GM19099 (cell line): ENCODE measurements around the gene POU2AF2.

ENCODE experiments used
- POLR2A ChIP-seq: IDR thresholded peaks from 3 replicates; pipeline ENCODE4 v1.6.1; 2011; ENCODE audit warnings: low read depth; ENCODE audit not compliant: insufficient read length; ENCODE audit errors: extremely low read depth

Gene POU2AF2

DNA sequence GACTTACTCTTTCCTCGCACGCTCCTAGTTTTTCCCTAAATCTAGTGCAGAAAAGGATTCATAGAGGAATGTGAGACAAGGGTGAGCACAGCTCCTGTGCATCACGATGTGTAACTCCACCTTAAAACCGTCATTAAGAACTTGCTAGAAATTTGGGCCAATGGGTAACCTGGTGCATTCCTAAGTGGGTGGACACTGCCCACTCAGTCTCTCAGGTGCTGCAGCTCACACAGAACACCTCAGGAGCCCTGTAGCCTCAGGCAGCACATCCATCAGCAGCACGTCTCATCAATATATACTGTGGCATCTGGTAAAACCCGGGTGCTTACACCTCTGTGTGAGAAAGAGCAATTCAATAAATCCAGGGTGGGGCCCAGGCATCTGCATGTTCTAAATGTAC lies 65.2 kb downstream of the POU2AF2 start:
- TF ChIP-seq POLR2A: no peak

DNA sequence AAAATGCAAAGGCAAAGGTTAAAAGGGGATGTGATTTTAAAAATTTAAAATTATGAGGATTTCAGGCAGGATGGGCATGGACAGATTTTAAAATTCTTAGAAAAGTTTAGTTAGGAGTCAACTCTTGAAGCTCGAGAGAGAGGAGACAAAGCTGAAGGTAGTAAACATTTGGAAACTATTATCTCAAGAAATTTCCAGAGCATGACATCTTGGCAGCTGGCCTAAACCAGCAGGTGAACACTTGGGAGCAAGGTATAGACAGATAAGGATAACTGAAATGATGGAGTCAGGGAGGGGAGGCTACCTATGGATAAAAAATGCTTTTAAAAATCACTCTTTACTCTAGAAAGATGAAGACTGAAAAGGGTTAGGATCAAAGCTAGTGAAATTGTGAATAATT lies 66.6 kb downstream of the POU2AF2 start:
- TF ChIP-seq POLR2A: no peak

DNA sequence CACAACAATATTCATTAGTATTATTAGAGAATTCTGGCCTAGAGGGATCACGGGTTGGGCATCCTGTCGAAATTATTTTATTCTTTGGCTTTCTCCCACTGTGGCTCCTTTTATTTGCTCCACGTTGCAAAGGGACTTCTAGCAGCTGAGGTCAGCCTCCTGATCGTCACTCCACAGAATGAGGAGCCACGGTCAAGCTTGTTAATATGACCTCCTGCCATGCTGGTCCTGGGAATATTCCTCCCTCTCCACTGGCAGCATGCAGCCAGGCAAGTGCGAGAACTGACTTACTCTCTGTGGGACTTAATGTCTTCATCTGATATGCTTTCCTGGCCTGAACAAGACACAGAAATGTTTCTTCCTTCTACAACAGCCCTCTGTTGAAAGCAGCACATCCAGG lies 73.8 kb downstream of the POU2AF2 start:
- TF ChIP-seq POLR2A: no peak

DNA sequence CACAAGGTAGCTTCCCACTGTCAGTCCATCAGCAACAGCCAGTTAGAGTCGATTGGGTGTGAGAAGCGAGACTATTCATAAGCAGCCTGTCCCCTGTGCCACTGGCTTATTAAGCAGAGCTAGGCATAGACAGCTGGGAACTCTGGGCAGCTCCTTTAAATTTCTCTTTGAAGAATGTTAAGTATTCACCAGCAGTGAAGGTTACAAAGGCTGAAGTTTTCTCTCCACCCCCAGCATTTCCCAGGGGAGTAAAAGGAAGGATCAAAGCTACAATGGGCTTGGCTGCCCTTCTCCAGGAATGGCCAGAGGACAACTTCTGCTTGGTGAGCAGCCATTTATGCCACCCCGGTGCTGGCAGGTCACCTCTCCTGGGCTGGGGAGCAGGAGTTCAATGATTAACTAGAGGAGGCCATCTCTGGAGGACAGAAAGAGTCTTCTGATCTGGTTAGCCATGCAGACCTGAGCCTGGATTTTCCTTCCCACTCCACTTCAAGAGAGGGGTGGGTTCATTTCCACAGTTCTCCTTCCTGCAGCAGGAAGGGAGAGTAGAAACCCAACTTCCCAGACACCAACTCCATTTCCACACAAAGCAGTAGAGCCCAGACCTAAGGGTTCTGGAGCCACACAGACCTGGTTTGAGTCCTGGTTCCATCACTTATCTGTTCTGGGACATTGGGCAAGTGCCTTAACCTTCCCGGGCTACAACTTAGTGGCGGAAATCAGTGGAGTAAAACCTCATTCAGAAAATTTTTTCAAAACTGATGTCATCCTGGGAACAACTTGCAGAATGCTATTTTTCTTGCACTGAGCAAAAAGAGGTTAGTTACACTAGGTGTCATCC lies 75.4 kb downstream of the POU2AF2 start:
- TF ChIP-seq POLR2A: no peak

DNA sequence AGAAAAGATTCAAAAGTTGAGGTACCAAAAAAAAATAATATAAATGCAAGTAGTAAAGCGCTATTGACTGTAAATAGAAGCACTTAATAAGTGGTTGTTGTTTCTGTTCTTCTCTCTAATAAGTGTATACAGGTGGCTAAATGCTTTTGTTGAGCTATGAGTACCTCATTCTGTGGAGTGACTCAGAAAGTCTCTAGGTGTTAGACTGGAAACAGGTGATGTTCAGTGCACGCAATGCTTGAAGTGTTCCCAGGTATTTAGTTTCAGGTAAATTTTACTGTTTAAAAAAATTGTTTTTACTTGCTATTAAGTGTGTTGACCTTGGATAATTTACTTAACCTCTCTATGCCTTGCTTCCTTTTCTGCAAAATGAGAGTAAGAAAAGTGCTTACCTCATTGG lies 77.0 kb downstream of the POU2AF2 start:
- no peak for TF ChIP-seq POLR2A

DNA sequence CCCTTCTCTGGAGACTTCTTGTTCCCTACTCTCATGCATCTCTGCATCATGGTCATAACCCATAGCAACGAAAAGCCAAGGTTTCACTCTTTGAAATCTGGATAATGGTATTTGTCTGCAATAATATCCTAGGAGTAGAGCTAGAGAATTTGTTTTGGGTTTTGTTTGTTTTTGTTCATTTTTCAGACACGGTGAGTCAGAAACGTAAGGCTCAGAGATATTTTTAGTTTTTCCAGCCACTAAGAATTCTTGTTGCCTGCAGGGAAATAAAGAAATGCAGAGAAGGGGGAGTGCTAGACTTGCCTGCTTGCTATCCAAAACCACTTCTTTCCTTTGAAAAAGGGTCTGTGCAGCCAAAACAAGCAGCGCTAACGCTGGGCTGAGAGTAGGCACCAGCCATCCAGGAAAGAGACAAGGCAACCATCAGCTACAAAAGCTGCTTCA lies 78.8 kb downstream of the POU2AF2 start:
- no peak for TF ChIP-seq POLR2A

DNA sequence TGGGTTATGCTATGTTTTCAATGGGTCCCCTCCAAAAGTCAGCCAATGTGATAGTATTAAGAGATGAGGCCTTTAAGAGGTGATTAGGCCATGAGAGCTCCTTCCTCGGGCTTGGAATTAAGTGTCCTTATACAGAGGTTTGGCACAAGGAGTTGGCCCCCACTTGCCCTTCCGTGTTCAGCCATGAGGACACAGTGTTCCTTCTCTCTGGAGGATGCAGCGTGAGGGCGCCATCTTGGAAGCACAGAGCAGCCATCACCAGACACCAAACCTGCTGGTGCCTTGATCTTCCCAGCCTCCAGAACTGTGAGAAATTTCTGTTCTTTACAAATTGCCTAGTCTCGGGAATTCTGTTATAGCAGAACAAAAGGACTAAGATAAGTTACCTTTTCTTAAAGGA lies 79.7 kb downstream of the POU2AF2 start:
- TF ChIP-seq POLR2A: no peak

DNA sequence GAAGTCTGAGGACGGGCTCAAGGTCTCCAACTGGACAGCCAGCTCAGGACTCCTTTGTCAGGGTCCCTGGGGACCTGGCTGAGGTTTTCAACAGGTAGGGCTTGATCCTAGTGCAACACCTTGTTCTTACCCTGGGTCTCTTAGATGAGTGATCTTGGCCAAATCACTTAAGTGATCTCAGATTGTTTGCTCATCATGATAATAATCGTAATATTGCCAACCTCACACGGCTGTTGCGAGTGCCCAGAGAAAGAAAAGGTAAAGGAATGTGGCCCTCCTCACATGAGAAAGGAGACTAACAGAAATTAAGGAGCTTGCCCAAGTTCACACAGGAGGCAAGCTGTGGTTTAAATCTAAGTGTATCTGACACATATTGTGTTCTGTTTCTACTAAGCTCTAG lies 81.3 kb downstream of the POU2AF2 start:
- TF ChIP-seq POLR2A: no peak

DNA sequence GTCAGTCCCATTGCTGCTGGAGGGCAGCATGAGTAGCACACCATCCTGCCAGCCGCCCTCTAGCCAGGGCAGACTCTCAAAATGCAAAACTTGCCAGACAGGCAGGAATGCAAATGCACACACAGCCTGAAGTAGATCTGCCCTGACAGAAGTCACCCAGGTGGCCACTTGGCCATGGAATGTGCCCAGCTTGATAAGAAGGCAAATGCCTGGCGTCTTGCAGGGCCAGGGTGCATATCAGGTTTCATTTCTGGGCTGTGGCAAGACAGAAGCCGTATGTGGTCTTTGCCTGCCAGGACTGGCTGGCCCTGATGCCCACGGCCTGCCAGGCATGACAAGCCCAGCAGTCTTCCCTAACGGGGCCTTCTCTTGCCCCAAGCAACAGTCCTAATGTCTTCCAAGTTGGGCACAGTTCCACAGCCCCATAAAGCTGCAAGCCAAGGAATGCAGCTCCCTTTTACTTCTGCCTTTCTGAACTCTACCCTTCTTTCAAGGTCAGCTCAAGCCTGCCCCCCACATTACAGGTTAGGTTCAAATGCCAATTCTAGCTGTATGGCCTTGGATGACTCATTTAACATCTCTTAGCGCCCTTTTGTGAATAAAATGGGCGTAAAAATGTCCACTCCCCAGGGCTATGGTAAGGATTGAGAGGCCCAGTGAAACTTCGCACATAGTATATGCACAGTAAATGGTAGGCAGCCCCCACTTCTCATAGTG lies 82.5 kb downstream of the POU2AF2 start:
- no peak for TF ChIP-seq POLR2A

DNA sequence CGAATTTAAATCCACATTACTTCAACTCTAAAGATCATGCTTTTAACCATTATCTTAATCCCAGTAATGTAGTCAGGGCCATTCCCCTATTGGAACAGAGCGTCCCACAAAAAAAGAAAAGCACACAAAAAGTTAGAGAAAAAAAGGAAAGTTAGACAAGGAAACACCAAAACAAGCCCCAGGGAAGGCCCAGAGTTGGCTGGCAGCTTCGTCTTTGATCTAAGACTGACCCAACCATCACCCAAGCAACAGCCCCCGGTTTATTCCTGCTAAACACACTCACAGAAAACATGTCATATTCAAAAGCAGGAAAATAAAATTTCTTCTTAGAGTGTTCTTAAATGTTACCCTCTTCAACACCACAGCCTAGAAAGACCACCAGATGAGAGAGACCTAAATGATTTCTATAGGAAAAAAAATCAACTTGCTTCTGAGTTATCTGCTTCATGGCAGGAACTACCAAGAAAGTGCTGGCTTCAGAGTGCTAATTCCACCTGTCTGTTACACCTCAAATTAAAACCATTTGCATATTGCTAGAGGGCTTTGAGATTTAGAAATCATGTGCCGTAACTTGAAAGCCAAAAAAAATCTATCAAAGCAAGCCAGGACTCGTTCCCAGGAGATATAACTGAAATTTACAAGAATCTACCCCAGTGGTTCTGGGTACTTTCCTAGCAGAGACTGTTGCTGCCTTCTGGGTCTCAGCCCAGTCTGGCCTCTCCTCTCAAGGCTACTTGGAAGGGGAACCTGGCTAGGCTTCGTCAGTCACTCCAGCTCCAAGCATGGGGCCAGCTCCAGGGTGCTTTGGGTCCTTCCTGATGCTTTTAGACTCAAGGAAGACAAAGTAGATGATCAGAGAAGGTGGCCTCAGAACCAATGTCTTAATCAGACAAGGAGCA lies 84.0 kb downstream of the POU2AF2 start:
- no peak for TF ChIP-seq POLR2A

DNA sequence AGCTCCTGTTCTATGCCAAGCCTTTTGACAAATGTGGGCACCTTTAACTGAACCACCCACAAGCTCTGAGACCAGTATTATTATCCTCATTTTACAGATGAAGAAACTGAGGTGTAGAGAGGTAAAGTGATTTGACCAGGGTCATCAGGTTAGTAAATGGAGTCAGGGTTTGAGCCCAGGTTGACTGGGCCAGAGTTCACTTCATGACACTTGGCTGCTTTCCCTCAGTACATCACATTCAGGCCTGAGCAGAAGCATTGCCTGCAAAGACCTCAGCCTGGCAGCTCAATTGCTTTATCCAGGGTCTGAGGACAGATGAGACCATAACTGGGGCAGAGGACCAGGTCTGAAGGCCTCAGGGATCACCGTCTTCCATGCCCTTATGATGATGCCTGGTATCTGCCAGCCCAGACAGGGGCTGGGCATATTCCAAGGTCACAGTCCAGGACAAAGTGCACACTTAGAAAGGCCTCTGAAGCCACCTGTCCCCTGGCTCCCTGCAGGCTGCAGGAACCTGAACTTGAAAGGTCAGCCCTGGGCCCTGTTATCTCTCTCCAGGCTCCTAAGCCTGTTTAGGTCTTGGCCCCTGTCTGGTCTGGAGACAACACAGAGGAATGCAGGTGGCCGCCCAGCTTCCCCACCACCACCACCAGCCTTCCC lies 84.8 kb downstream of the POU2AF2 start:
- no peak for TF ChIP-seq POLR2A

DNA sequence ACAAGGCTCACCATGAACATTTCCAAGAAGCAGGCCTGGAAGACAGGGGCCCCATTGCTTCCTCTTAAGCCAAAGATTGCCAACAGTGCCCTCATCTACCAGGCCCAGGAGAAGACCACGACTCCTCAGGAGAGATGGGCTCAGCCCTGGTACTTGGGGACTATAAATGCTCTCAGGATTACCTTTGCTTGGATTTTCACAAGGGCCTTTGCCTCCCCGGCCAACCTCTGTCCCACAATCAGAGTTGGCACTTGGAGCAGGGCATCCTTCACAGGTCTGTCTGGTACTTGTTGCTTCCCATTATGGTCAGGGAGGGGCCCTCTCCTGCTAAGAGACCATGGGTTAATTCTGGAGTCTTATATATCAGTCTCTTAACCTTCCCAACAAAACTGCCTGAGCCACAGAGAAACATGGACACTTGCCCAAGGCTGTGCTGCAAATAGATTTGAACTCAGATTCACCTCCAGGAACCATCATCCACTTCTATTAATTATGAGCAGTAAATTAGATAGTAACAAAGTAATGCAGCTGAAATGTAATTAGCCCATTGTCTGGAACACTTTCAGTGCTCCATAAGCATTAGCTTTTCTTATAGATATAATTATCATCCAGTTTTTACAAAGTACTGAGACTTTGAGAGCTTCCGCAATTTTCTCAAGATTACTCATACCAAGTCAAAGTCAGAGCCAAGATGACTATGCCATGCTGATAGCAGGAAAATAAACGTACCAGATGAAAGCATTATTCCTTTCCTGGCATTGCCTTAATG lies 86.4 kb downstream of the POU2AF2 start:
- TF ChIP-seq POLR2A: no peak

DNA sequence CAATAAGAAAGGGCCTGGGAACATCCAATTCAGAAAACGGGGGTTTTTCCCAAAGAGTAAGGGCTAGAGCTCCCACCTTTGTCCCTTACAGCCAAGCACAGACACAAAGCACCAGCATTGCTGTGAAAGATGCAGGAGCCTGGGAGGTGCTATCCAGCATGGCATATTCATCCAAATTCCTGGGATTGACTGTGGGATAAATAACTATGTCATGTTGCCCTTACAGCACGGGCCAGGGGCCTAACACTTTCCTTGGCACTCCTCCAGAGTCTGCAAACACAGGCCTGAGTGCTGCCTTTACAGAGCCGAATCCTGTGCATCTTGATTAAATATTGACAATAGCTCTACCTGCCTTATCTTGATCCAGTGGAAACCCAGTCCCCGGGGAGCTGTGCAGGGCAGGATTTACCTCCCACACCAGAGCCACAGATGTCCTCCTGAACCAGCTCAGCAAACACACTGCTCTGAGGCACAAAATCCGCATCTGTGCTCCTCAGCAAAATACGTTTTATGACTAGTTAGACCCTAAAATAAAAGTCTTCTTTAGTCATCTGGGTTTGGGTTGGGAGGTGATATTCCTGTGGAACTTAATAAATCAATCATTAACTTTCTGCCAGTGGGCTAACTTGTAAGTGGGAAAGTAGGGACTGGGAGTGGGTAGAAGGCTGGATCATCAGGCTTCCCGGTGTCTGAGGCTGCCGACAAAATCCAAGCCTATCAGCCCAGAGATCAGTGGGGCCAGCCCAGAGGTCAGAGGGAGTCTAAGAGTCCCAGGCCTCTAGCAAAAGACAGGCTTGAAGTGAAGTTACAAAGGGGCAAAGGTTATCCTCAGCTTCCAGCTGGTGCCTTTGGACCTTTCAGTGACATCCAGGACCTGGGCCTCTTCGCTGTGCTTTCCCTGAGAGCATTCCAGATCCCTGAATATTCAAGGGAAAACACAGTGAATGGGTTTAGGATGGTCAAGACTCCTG lies 89.3 kb downstream of the POU2AF2 start:
- no peak for TF ChIP-seq POLR2A

DNA sequence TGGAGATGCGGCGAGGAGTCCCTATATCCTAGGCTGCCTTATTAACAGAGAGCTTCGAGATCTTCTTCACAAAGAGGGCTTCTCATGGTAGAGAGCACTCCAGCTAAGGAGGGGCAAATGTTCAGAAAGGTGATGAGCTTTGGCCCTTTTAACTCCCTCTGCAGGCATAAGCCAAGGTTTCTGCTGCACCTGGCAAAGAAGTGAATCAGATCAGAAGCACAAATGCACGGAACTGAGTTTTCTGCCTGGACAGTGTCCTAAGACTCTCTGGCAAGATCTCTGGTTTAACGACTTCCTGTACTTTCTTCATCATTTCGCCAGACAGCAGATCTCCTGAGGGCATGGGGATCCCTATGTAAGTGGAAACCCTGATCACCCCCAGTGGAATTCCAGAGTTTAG lies 90.0 kb downstream of the POU2AF2 start:
- TF ChIP-seq POLR2A: no peak
